Measurements from ENCODE around the gene ZNF462. TPM values are rescaled to one million over a fixed set of nuclear protein-coding genes. Genes with fewer than 3 reads are reported as not detected.

Gene ZNF462
- total and polyA plus RNA-seq, 2 of the 13 experiments (the other 11 are each of a cell fraction or from before 2014, with no cell fraction given), result not detected

DNA sequence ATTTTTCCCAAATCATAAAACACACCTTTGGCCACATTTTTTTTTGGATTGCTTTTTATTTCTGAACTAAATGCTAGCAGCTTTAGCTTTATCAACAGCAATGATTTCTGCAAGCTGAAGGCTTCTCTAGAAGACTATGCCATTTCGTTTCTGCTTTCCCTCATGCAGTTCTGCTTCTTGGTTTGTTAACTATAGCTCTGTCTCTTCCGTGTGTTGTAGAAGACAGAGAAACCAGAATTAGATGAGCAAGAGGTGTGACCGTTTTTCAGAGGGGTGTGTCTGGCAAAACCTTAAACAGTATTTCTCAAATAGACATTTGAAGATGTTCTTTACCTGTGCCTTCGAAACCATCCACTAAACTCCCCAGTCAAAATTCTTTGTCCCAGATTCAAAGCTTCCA lies 131.5 kb downstream of the ZNF462 start:
- Histone ChIP-seq H4K20me1 (ENCODE audit: insufficient read depth, low read length) (no peaks in the 10 kb centered on the region), H3K27me3 (ENCODE audit: control insufficient read depth in 1 of 2, insufficient read depth in 2 of 2, low read length in 2 of 2) (no peaks in the 10 kb centered on the region), H3K4me2 (ENCODE audit: low read depth, low read length) (no peak overlapping the region), H3K4me1 (ENCODE audit: insufficient read depth, low read length) (no peaks in the 10 kb centered on the region), H3K79me2 (ENCODE audit: insufficient read depth, low read length) (no peaks in the 10 kb centered on the region), H3K9ac (ENCODE audit: insufficient read depth, low read depth, low read length) (no peak overlapping the region), H3K9me3 (ENCODE audit: low read length) (no peaks in the 10 kb centered on the region), H2AFZ (ENCODE audit: low read length) (no peak overlapping the region), H3K27ac (ENCODE audit: extremely low read length, insufficient read depth, low read length) (no peak overlapping the region), H3K36me3 (replicated peaks in 1 of 2; ENCODE audit: control insufficient read depth in 1 of 2, insufficient read depth in 2 of 2, low read length in 2 of 2) (no peaks in the 10 kb centered on the region), H3K4me3 (replicated peaks in 1 of 3; ENCODE audit: insufficient read depth in 1 of 3, low read depth in 2 of 3, low read length in 3 of 3) (no peak overlapping the region)
- no peak for FAIRE-seq
- ChIA-PET POLR2A (no interaction called here), CTCF (ENCODE audit: low intra/inter-chr PET ratio, low total read pairs) (no interaction called here)
- no peak for DNase-seq (ENCODE audit: low spot score)
- intact Hi-C loops (cut with micrococcal nuclease; ENCODE audit: unreplicated experiment), result no loop called here
- no TSS peak for BruUV-seq (replicated peaks)
- TF ChIP-seq IKZF1 (IDR thresholded peaks at IDR 0.05) (no peak), PLRG1 (conservative IDR thresholded peaks at IDR 0.05) (no peak), SMYD3 (CRISPR knock-in tag; IDR thresholded peaks at IDR 0.05) (no peak), HOXA5 (CRISPR knock-in tag; IDR thresholded peaks at IDR 0.05) (no peak)
- no peak for ATAC-seq
- in situ Hi-C loops (cut with HindIII; ENCODE audit: extremely low pct_ligation_motif_present, low pct_unique_long_range_greater_than_20kb), result no loop called here
- 1% methylated on average over 4 of the region's 4 CpGs for WGBS (ENCODE audit: low lambda C conversion rate)

DNA sequence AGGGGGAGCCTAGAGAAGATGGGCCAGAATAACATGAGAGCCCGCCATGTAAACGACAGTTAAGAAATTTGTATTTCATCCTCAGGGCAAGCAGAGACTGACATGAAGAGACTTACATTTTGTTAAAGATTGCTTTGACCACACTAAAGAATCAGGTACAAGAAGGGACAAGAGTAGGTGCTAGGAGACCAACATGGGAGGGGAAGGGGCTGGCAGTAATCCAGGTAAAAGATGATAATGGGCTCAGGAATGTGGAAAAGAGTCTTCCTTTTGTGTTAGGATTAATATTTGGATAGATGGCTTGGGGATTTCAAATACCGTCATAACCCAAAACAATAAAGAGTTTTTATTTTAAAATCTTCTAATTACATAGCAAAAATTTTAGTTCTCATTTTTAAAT lies 137.3 kb downstream of the ZNF462 start:
- Histone ChIP-seq H3K36me3 (replicated peaks in 1 of 2; ENCODE audit: control insufficient read depth in 1 of 2, insufficient read depth in 2 of 2, low read length in 2 of 2) (no peaks in the 10 kb centered on the region), H3K4me3 (replicated peaks in 1 of 3; ENCODE audit: insufficient read depth in 1 of 3, low read depth in 2 of 3, low read length in 3 of 3) (no peak overlapping the region), H3K9me3 (ENCODE audit: low read length) (no peaks in the 10 kb centered on the region), H3K4me2 (ENCODE audit: low read depth, low read length) (no peak overlapping the region), H3K9ac (ENCODE audit: insufficient read depth, low read depth, low read length) (no peak overlapping the region), H3K79me2 (ENCODE audit: insufficient read depth, low read length) (no peaks in the 10 kb centered on the region), H3K27me3 (ENCODE audit: control insufficient read depth in 1 of 2, insufficient read depth in 2 of 2, low read length in 2 of 2) (no peaks in the 10 kb centered on the region), H3K27ac (ENCODE audit: extremely low read length, insufficient read depth, low read length) (no peak overlapping the region), H2AFZ (ENCODE audit: low read length) (no peak overlapping the region), H4K20me1 (ENCODE audit: insufficient read depth, low read length) (no peaks in the 10 kb centered on the region), H3K4me1 (ENCODE audit: insufficient read depth, low read length) (no peaks in the 10 kb centered on the region)
- no TSS peak for BruUV-seq (replicated peaks)
- in situ Hi-C loops (cut with HindIII; ENCODE audit: extremely low pct_ligation_motif_present, low pct_unique_long_range_greater_than_20kb), result no loop called here
- POLR2A ChIA-PET, result no interaction called here
- WGBS (ENCODE audit: low lambda C conversion rate), result 22% methylated on average over 3 of the region's 3 CpGs
- CTCF ChIA-PET (ENCODE audit: low intra/inter-chr PET ratio, low total read pairs), result no interaction called here
- ATAC-seq (no peak), DNase-seq (ENCODE audit: low spot score) (no peak), FAIRE-seq (no peak)
- intact Hi-C loops (cut with micrococcal nuclease; ENCODE audit: unreplicated experiment), result no loop called here
- TF ChIP-seq ZNF138 (CRISPR knock-in tag; IDR thresholded peaks at IDR 0.05; ENCODE audit: low read depth) (no peak), ZNF709 (CRISPR knock-in tag; IDR thresholded peaks at IDR 0.05) (no peak), ZNF367 (CRISPR knock-in tag; IDR thresholded peaks at IDR 0.05; ENCODE audit: borderline replicate concordance) (no peak), ZNF607 (CRISPR knock-in tag; IDR thresholded peaks at IDR 0.05; ENCODE audit: borderline replicate concordance) (no peak), NR2F6 (IDR thresholded peaks at IDR 0.05) (no peak), NR2F6 (CRISPR knock-in tag; IDR thresholded peaks at IDR 0.05) (no peak), ZNF460 (CRISPR knock-in tag; IDR thresholded peaks at IDR 0.05; ENCODE audit: borderline replicate concordance) (no peak), PITX1 (CRISPR knock-in tag; IDR thresholded peaks at IDR 0.05) (no peak), ZNF44 (CRISPR knock-in tag; IDR thresholded peaks at IDR 0.05) (no peak), CENPT (CRISPR knock-in tag; IDR thresholded peaks at IDR 0.05; ENCODE audit: low read depth) (no peak)
- TF ChIP-seq, protein P1, sequence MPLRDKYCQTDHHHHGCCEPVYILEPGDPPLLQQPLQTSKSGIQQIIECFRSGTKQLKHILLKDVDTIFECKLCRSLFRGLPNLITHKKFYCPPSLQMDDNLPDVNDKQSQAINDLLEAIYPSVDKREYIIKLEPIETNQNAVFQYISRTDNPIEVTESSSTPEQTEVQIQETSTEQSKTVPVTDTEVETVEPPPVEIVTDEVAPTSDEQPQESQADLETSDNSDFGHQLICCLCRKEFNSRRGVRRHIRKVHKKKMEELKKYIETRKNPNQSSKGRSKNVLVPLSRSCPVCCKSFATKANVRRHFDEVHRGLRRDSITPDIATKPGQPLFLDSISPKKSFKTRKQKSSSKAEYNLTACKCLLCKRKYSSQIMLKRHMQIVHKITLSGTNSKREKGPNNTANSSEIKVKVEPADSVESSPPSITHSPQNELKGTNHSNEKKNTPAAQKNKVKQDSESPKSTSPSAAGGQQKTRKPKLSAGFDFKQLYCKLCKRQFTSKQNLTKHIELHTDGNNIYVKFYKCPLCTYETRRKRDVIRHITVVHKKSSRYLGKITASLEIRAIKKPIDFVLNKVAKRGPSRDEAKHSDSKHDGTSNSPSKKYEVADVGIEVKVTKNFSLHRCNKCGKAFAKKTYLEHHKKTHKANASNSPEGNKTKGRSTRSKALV (CRISPR knock-in tag; IDR thresholded peaks at IDR 0.05), result no peak
- TF ChIP-seq, protein P2, sequence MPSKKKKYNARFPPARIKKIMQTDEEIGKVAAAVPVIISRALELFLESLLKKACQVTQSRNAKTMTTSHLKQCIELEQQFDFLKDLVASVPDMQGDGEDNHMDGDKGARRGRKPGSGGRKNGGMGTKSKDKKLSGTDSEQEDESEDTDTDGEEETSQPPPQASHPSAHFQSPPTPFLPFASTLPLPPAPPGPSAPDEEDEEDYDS (CRISPR knock-in tag; IDR thresholded peaks at IDR 0.05), result no peak
